A673 (cell line): ENCODE data around the gene MAGI3.

Experiments
- EZH2 ChIP-seq: fragments of 200-600 bp; sonication (generic); IDR thresholded peaks from 2 replicates; pipeline ENCODE4 v1.6.1; 2017; ENCODE audit warnings: borderline replicate concordance, low read depth, mild to moderate bottlenecking, mixed read lengths, antibody characterized with exemption, low read length; ENCODE audit not compliant: poor library complexity, severe bottlenecking
- TF ChIP-seq, protein P1 (sequence below): fragments of 300-800, 200-600 bp; sonication (generic); conservative IDR thresholded peaks from 2 replicates; pipeline ENCODE4 v1.5.1; 2017; ENCODE audit warnings: low read depth, mild to moderate bottlenecking, antibody characterized with exemption, low read length, moderate library complexity, mixed read lengths

DNA sequence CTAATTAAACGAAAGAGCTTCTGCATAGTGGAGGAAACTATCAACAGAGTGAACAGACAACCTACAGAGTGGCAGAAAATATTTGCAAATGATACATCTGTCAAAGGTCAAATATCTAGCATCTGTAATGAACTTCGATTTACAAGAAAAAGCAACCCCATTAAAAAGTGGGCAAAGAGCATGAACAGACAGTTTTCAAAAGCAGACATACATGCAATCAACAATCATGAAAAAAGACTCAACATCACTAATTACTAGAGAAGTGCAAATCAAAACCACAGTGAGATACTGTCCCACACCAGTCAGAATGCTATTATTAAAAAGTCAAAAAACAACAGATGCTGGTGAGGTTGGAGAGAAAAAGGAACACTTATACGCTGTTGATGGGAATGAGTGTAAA, 103.2 kb downstream of the MAGI3 start:
- TF ChIP-seq EZH2, result no peak
- TF ChIP-seq, protein P1, sequence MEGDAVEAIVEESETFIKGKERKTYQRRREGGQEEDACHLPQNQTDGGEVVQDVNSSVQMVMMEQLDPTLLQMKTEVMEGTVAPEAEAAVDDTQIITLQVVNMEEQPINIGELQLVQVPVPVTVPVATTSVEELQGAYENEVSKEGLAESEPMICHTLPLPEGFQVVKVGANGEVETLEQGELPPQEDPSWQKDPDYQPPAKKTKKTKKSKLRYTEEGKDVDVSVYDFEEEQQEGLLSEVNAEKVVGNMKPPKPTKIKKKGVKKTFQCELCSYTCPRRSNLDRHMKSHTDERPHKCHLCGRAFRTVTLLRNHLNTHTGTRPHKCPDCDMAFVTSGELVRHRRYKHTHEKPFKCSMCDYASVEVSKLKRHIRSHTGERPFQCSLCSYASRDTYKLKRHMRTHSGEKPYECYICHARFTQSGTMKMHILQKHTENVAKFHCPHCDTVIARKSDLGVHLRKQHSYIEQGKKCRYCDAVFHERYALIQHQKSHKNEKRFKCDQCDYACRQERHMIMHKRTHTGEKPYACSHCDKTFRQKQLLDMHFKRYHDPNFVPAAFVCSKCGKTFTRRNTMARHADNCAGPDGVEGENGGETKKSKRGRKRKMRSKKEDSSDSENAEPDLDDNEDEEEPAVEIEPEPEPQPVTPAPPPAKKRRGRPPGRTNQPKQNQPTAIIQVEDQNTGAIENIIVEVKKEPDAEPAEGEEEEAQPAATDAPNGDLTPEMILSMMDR, result no peak
